GM12874 (cell line): ENCODE results near the gene SLC29A1.

Experiments
- CTCF ChIP-seq: IDR thresholded peaks from 2 replicates; pipeline ENCODE4 v1.5.1; 2011; ENCODE audit warnings: low read depth, mild to moderate bottlenecking, control low read depth, low read length, moderate library complexity; ENCODE audit not compliant: insufficient read depth

Gene SLC29A1

GRCh38 chr6:44223319-44224028, at the start of gene SLC29A1:
Gene SLC29A1, plus strand, starts transcription at chr6:44223595. Its CDS starts 3,719 bp downstream, at chr6:44227314.
- 0 out of 2 replicates have a peak, but pooled peaks have one; percentile 3 for TF ChIP-seq CTCF

- TF ChIP-seq CTCF = no peak
Measured at GRCh38 chr6:44176130-44176761, 47.1 kb upstream of the SLC29A1 start.

- no peak for TF ChIP-seq CTCF
Measured at GRCh38 chr6:44176762-44177509, 46.5 kb upstream of the SLC29A1 start.

- no peak for TF ChIP-seq CTCF
Measured at GRCh38 chr6:44177691-44178423, 45.5 kb upstream of the SLC29A1 start.

- no peak for TF ChIP-seq CTCF
Measured at GRCh38 chr6:44178424-44179071, 44.8 kb upstream of the SLC29A1 start.

GRCh38 chr6:44179072-44179536, 44.3 kb upstream of the SLC29A1 start:
- no peak for TF ChIP-seq CTCF
